ENCODE measurements around the gene DPPA5. TPM values are rescaled to one million over a fixed set of nuclear protein-coding genes. Genes with fewer than 3 reads are reported as not detected.

The DPPA5 gene
- total and polyA plus RNA-seq, 2 donors (not counting 1 experiment from before 2014, with no cell fraction given), result not detected

DNA sequence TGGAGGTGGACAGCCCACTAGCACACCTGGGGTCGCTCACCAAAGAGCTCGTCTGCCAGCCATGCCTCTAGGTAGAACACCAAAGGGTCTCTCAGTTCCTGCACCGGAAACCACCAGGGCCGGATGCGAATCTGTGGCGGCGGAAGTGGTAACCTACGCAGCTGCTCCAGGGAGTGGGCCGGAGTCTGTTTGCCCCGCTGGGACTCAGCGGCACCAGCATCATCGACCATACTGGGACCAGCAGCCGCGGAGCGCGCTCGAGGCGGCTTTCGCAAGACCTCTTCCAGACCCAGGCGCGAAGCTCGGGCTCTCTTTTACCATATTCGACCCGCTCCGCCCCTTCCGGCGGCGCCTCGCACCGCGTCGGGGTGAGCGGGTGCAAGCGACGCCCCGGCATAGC is 15.5 kb upstream of the DPPA5 start, which contains the start of gene OOEP:
Gene OOEP, minus strand, starts transcription at position 335 of the 400 bp plus-strand sequence. Its CDS starts 105 bp downstream, at position 230.
- WGBS (ENCODE audit: insufficient coverage), result 96% methylated on average over 36 of the region's 36 CpGs
- CTCF ChIA-PET, result no interaction called here
- no peaks in the 10 kb centered on the region for H4K20me1 ChIP-seq (ENCODE audit: control insufficient read depth, insufficient read depth, low read length, poor library complexity, severe bottlenecking)
- ATAC-seq (ENCODE audit: low read depth) (no peak), DNase-seq (no peak)
- H3K4me3 ChIP-seq (ENCODE audit: control extremely low read depth in 1 of 5, extremely low read depth in 1 of 5, insufficient read depth in 1 of 5, low read depth in 2 of 5, low read length in 4 of 5), result no peak within 1 kb of the TSS
- no peaks in the 10 kb centered on the region for H3K36me3 ChIP-seq (replicated peaks in 1 of 2; ENCODE audit: control extremely low read depth in 1 of 2, control insufficient read depth in 1 of 2, extremely low read depth in 1 of 2, insufficient read depth in 2 of 2, low read length in 1 of 2)
- no peak within 1 kb of the TSS for H3K27ac ChIP-seq (ENCODE audit: low read length in 2 of 2)
- H3K9me3 ChIP-seq (ENCODE audit: control extremely low read depth in 1 of 3, control insufficient read depth in 2 of 3, insufficient read depth in 1 of 3, low read length in 2 of 3), result peaks cover 0 to 31% (median 10%) of the 10 kb centered on the region in 3 donors
- Mint-ChIP-seq H3K9me3 (ENCODE audit: insufficient read depth) (no peaks in the 10 kb centered on the region), H3K4me3 (no peak within 1 kb of the TSS), H3K27ac (no peak within 1 kb of the TSS), H3K4me1 (no peaks in the 10 kb centered on the region), H3K27me3 (peaks cover 7% of the 10 kb centered on the region)
- no peak within 1 kb of the TSS for H3K4me2 ChIP-seq (replicated peaks; ENCODE audit: low read depth, low read length, poor library complexity, severe bottlenecking)
- TF ChIP-seq EZH2 (IDR thresholded peaks at IDR 0.05; ENCODE audit: borderline replicate concordance, insufficient read depth, low read depth, low read length, poor library complexity, severe bottlenecking), result no peak
- TF ChIP-seq, protein P1, sequence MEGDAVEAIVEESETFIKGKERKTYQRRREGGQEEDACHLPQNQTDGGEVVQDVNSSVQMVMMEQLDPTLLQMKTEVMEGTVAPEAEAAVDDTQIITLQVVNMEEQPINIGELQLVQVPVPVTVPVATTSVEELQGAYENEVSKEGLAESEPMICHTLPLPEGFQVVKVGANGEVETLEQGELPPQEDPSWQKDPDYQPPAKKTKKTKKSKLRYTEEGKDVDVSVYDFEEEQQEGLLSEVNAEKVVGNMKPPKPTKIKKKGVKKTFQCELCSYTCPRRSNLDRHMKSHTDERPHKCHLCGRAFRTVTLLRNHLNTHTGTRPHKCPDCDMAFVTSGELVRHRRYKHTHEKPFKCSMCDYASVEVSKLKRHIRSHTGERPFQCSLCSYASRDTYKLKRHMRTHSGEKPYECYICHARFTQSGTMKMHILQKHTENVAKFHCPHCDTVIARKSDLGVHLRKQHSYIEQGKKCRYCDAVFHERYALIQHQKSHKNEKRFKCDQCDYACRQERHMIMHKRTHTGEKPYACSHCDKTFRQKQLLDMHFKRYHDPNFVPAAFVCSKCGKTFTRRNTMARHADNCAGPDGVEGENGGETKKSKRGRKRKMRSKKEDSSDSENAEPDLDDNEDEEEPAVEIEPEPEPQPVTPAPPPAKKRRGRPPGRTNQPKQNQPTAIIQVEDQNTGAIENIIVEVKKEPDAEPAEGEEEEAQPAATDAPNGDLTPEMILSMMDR (IDR thresholded peaks at IDR 0.05), result no peak
- no peaks in the 10 kb centered on the region for H3K79me2 ChIP-seq (ENCODE audit: control insufficient read depth, insufficient read depth, low read length)
- H3K9ac ChIP-seq (ENCODE audit: low read length), result no peak within 1 kb of the TSS
- H3K4me1 ChIP-seq (ENCODE audit: control insufficient read depth in 2 of 2, insufficient read depth in 2 of 2, low read length in 2 of 2), result no peaks in the 10 kb centered on the region
- intact Hi-C loops (cut with micrococcal nuclease), result no loop called here
- H3K27me3 ChIP-seq (replicated peaks in 1 of 4; ENCODE audit: control extremely low read depth in 1 of 4, control insufficient read depth in 3 of 4, insufficient read depth in 4 of 4, low read length in 3 of 4), result no peaks in the 10 kb centered on the region
- H2AFZ ChIP-seq (ENCODE audit: insufficient read depth, low read depth, low read length, poor library complexity, severe bottlenecking), result no peak within 1 kb of the TSS
- POLR2A ChIA-PET, result no interaction called here

DNA sequence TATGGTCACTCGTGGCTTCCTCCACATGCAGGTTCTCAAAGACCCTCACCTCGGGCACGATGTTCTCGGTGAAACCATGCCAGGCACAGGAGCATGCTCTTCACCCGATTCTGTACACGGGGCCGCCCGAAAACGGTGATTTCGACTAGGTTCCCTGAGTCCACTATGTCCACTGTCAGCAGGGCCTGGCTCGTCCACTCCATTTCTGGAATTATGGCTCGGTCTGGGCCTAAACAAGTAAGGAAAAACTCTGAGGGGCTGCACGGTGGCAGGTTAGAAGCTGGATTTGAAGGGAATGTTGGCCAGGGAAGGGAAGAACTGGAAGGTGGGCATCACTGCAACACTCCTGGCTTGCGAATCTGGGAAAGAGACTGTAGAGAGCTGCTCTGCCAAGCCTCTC is 15.1 kb upstream of the DPPA5 start:
- Histone ChIP-seq H3K9me3 (ENCODE audit: control extremely low read depth in 1 of 3, control insufficient read depth in 2 of 3, insufficient read depth in 1 of 3, low read length in 2 of 3) (peaks cover 0 to 31% (median 10%) of the 10 kb centered on the region in 3 donors), H3K4me2 (replicated peaks; ENCODE audit: low read depth, low read length, poor library complexity, severe bottlenecking) (no peak overlapping the region), H4K20me1 (ENCODE audit: control insufficient read depth, insufficient read depth, low read length, poor library complexity, severe bottlenecking) (no peaks in the 10 kb centered on the region), H3K79me2 (ENCODE audit: control insufficient read depth, insufficient read depth, low read length) (no peaks in the 10 kb centered on the region), H3K4me3 (ENCODE audit: control extremely low read depth in 1 of 5, extremely low read depth in 1 of 5, insufficient read depth in 1 of 5, low read depth in 2 of 5, low read length in 4 of 5) (no peak overlapping the region), H3K4me1 (ENCODE audit: control insufficient read depth in 2 of 2, insufficient read depth in 2 of 2, low read length in 2 of 2) (no peaks in the 10 kb centered on the region), H3K36me3 (replicated peaks in 1 of 2; ENCODE audit: control extremely low read depth in 1 of 2, control insufficient read depth in 1 of 2, extremely low read depth in 1 of 2, insufficient read depth in 2 of 2, low read length in 1 of 2) (no peaks in the 10 kb centered on the region), H2AFZ (ENCODE audit: insufficient read depth, low read depth, low read length, poor library complexity, severe bottlenecking) (no peak overlapping the region), H3K27ac (ENCODE audit: low read length in 2 of 2) (no peak overlapping the region), H3K9ac (ENCODE audit: low read length) (no peak overlapping the region), H3K27me3 (replicated peaks in 1 of 4; ENCODE audit: control extremely low read depth in 1 of 4, control insufficient read depth in 3 of 4, insufficient read depth in 4 of 4, low read length in 3 of 4) (no peaks in the 10 kb centered on the region)
- Mint-ChIP-seq H3K27ac (no peak overlapping the region), H3K9me3 (ENCODE audit: insufficient read depth) (no peaks in the 10 kb centered on the region), H3K4me1 (no peaks in the 10 kb centered on the region), H3K27me3 (peaks cover 7% of the 10 kb centered on the region), H3K4me3 (no peak overlapping the region)
- no peak for ATAC-seq (ENCODE audit: low read depth)
- intact Hi-C loops (cut with micrococcal nuclease), result no loop called here
- TF ChIP-seq EZH2 (IDR thresholded peaks at IDR 0.05; ENCODE audit: borderline replicate concordance, insufficient read depth, low read depth, low read length, poor library complexity, severe bottlenecking), result no peak
- TF ChIP-seq, protein P1 (IDR thresholded peaks at IDR 0.05), result no peak
- POLR2A ChIA-PET, result no interaction called here
- no peak for DNase-seq
- CTCF ChIA-PET, result no interaction called here
- 96% methylated on average over 13 of the region's 14 CpGs for whole genome bisulfite sequencing (ENCODE audit: insufficient coverage)

Measured in B cell (primary cell).